PC-3 (cell line): Measurements from ENCODE around the gene VAT1. TPM values are rescaled to one million over a fixed set of nuclear protein-coding genes. Genes with fewer than 3 reads are reported as not detected.
A peak's percentile ranks its signal among the peaks of the same experiment; 100 is the strongest.

Experiments used
- ATAC-seq: fragments of 200-7000 bp; cut with Tn5 transposase; 2 replicates; pipeline ENCODE4 v1.9.1; 2020; ENCODE audit warnings: mild to moderate bottlenecking, moderate library complexity
- BruUV-seq: library from RNA; stranded (reverse); fragments of 400-500 nt; replicated peaks from 2 replicates; lab custom pipeline; 2021; lab: Mats Ljungman, UMichigan
- CTCF ChIA-PET: fragments of 300-600 bp; sonication (Branson Sonifier 250); formaldehyde crosslinking; loops from one replicate; lab custom pipeline; 2022; ENCODE audit warnings: antibody characterized with exemption; lab: Charles Lee
- POLR2A ChIA-PET: fragments of 300-600 bp; sonication (Branson Sonifier 250); formaldehyde crosslinking; loops from one replicate; lab custom pipeline; 2022; ENCODE audit warnings: antibody characterized with exemption; ENCODE audit not compliant: unreplicated experiment; lab: Charles Lee
- DNase-seq: peaks from one replicate; pipeline ENCODE4 v3.0.0-alpha.2; 2015
- H2AFZ ChIP-seq: fragments of 300-600 bp; sonication (generic); 2 replicates; pipeline ENCODE4 v1.6.0; 2016; ENCODE audit warnings: antibody characterized with exemption, low read length
- H3F3A ChIP-seq: fragments of 300-600 bp; sonication (generic); one replicate; pipeline ENCODE4 v1.6.0; 2017; ENCODE audit warnings: antibody characterized with exemption, low read length, control low read depth, mild to moderate bottlenecking; ENCODE audit not compliant: unreplicated experiment
- H3K27ac ChIP-seq: fragments of 300-600 bp; sonication (generic); 2 replicates; pipeline ENCODE4 v1.5.1; 2016; ENCODE audit warnings: mild to moderate bottlenecking, low read length
- H3K27me3 ChIP-seq: fragments of 300-600 bp; sonication (generic); 2 replicates; pipeline ENCODE4 v1.6.1; 2016; ENCODE audit warnings: low read length, mixed read lengths
- H3K36me3 ChIP-seq: fragments of 300-600 bp; sonication (generic); 2 replicates; pipeline ENCODE4 v1.6.1; 2016; ENCODE audit warnings: low read depth, mixed run types, low read length, mixed read lengths
- H3K4me1 ChIP-seq: fragments of 300-600 bp; sonication (generic); 2 replicates; pipeline ENCODE4 v1.5.1; 2016; ENCODE audit warnings: low read length; ENCODE audit not compliant: insufficient read depth
- H3K4me2 ChIP-seq: fragments of 300-600 bp; sonication (generic); 2 replicates; pipeline ENCODE4 v1.6.0; 2016; ENCODE audit warnings: low read length
- H3K4me3 ChIP-seq: fragments of 300-600 bp; sonication (generic); 2 replicates; pipeline ENCODE4 v1.5.1; 2016; ENCODE audit warnings: mild to moderate bottlenecking, low read length, mixed read lengths
- H3K79me2 ChIP-seq: fragments of 300-600 bp; sonication (generic); 2 replicates; pipeline ENCODE4 v1.6.1; 2017; ENCODE audit warnings: low read length, mixed read lengths
- H3K9ac ChIP-seq: fragments of 300-600 bp; sonication (generic); 2 replicates; pipeline ENCODE4 v1.6.0; 2016; ENCODE audit warnings: mild to moderate bottlenecking, low read length
- H3K9me2 ChIP-seq: fragments of 300-600 bp; sonication (generic); replicated peaks from 2 replicates; pipeline ENCODE4 v1.6.1; 2016; ENCODE audit warnings: mixed run types, low read length, mixed read lengths
- H3K9me3 ChIP-seq: fragments of 300-600 bp; sonication (generic); 2 replicates; pipeline ENCODE4 v1.6.1; 2016; ENCODE audit warnings: low read length, mixed read lengths
- H4K20me1 ChIP-seq: fragments of 300-600 bp; sonication (generic); 2 replicates; pipeline ENCODE4 v1.6.1; 2016; ENCODE audit warnings: low read length, mixed read lengths
- CTCF ChIP-seq: fragments of 300-600 bp; sonication (generic); conservative IDR thresholded peaks from 2 replicates; pipeline ENCODE4 v1.5.1; 2017; ENCODE audit warnings: antibody characterized with exemption, low read depth, mild to moderate bottlenecking, low read length
- EZH2 ChIP-seq: fragments of 300-600 bp; sonication (generic); IDR thresholded peaks from one replicate; pipeline ENCODE4 v1.6.1; 2017; ENCODE audit warnings: antibody characterized with exemption, mild to moderate bottlenecking, low read length; ENCODE audit not compliant: unreplicated experiment
- EZH2phosphoT487 ChIP-seq: fragments of 300-600 bp; sonication (generic); IDR thresholded peaks from 2 replicates; pipeline ENCODE4 v1.6.1; 2018; ENCODE audit warnings: mild to moderate bottlenecking, antibody characterized with exemption, low read length, borderline replicate concordance
- intact Hi-C: fragments of 100-400 bp; cut with micrococcal nuclease; formaldehyde crosslinking; loops from 2 replicates; pipeline ENCODE4 v1.9.0; 2023
- total RNA-seq: library from RNA; depleted of rRNA; stranded (reverse); fragments of >200 nt; gene quantifications from 2 replicates; pipeline ENCODE4 v1.2.3, GENCODE V29; 2014

Gene VAT1
- total RNA-seq, 1 experiment from 2014 or later: 68.1 TPM

- Histone ChIP-seq H3K4me1 (peaks cover 12% of the 10 kb centered on the region), H3K36me3 (no peaks in the 10 kb centered on the region), H3K27ac (no peak overlapping the region), H2AFZ (no peak overlapping the region), H3K9ac (no peak overlapping the region), H3K9me3 (no peaks in the 10 kb centered on the region), H3K9me2 (no peaks in the 10 kb centered on the region), H3K4me3 (no peak overlapping the region), H3K27me3 (no peaks in the 10 kb centered on the region), H3F3A (no peaks in the 10 kb centered on the region), H3K4me2 (no peak overlapping the region), H4K20me1 (no peaks in the 10 kb centered on the region), H3K79me2 (no peaks in the 10 kb centered on the region)
- POLR2A ChIA-PET: no interaction called here
- intact Hi-C loops: no loop called here
- BruUV-seq: no TSS peak
- no peak for TF ChIP-seq CTCF
- TF ChIP-seq EZH2: no peak
- no peak for TF ChIP-seq EZH2phosphoT487
- DNase-seq (no peak), ATAC-seq (no peak)
- CTCF ChIA-PET: no interaction called here
Observed at GRCh38 chr17:43013296-43013695, 8.9 kb downstream of the VAT1 start.

DNA sequence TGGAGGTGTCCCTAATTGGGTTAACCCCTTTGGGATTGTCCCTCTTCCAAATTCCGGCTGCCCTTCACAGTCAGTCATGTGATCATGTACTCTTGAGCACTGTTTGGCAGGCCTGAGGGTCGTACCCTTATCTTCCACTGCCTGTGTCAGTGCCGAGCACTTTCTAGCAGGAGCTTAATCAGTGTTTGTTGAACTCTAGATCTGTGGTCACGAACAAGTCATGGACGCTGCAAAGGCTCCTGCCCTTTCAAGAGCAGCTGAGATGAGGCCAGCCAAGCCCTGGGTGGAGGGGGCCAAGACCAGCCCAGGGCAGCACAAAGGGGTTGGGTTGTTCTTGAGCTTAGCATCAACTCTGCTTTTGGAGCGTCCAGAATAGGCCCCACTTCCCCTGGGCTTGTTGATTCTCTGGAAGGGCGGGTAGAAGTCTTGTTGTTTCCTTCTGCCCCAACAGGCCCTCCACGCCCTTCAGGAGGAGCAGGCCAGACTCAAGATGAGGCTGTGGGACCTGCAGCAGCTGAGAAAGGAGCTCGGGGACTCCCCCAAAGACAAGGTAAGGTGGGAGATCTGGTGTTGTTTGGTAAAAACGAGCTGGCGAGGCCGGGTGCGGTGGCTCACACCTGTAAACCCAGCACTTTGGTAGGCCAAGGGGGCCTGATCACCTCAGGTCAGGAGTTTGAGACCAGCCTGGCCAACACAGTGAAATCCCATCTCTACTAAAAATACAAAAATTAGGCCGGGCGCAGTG, 10.3 kb downstream of the VAT1 start:
- no peaks in the 10 kb centered on the region for H3K9me3 ChIP-seq
- H3K79me2 ChIP-seq: no peaks in the 10 kb centered on the region
- H3K36me3 ChIP-seq: no peaks in the 10 kb centered on the region
- intact Hi-C loops: no loop called here
- BruUV-seq: no TSS peak
- no peak overlapping the region for H3K9ac ChIP-seq
- DNase-seq: no peak
- H3K9me2 ChIP-seq: no peaks in the 10 kb centered on the region
- TF ChIP-seq EZH2: no peak
- H3K27me3 ChIP-seq: no peaks in the 10 kb centered on the region
- H3K27ac ChIP-seq: peak overlapping the region; percentile 86
- no peak overlapping the region for H3K4me2 ChIP-seq
- POLR2A ChIA-PET: interaction anchor here (0.8 kb wide), 1 partner anchor 14 kb away, joined by 7 read pairs; the partner anchor contains the start of gene RPL27
- H3F3A ChIP-seq: no peaks in the 10 kb centered on the region
- ATAC-seq: no peak
- H4K20me1 ChIP-seq: no peaks in the 10 kb centered on the region
- H3K4me1 ChIP-seq: peaks cover 12% of the 10 kb centered on the region
- CTCF ChIA-PET: no interaction called here
- no peak overlapping the region for H3K4me3 ChIP-seq
- H2AFZ ChIP-seq: no peak overlapping the region

- no peaks in the 10 kb centered on the region for H3K79me2 ChIP-seq
- no peaks in the 10 kb centered on the region for H3K36me3 ChIP-seq
- no peaks in the 10 kb centered on the region for H3K9me3 ChIP-seq
- ATAC-seq (peak; percentile 53), DNase-seq (peak; percentile 83)
- no peaks in the 10 kb centered on the region for H4K20me1 ChIP-seq
- H3K4me2 ChIP-seq: peak overlapping the region; percentile 66
- H3K4me3 ChIP-seq: peak overlapping the region; percentile 30; the same call in 1 of the 2 replicates
- CTCF ChIA-PET: no interaction called here
- peak overlapping the region; percentile 52 for H3K9ac ChIP-seq
- TF ChIP-seq EZH2 (no peak), EZH2phosphoT487 (no peak), CTCF (no peak)
- H3K9me2 ChIP-seq: no peaks in the 10 kb centered on the region
- no peak overlapping the region for H2AFZ ChIP-seq
- peaks cover 14% of the 10 kb centered on the region for H3K4me1 ChIP-seq
- peak overlapping the region; percentile 86 for H3K27ac ChIP-seq
- no peaks in the 10 kb centered on the region for H3F3A ChIP-seq
- POLR2A ChIA-PET: no interaction called here
- intact Hi-C loops: no loop called here
- no peaks in the 10 kb centered on the region for H3K27me3 ChIP-seq
- no TSS peak for BruUV-seq
Observed at GRCh38 chr17:43010667-43011308, 11.4 kb downstream of the VAT1 start.
